Astrocyte of the spinal cord (primary cell): ENCODE measurements around the gene PKN1.
A peak's percentile ranks its signal among the peaks of the same experiment; 100 is the strongest.
"Not testable (repeated sequence)": the region's sequence is repeated elsewhere in the genome, so short reads cannot be mapped to it uniquely, and the experiment has no call there.

Experiments
- DNase-seq: peaks from one replicate; pipeline ENCODE4 v3.0.0; 2011; ENCODE audit warnings: low read depth, low spot score
- H3K4me3 ChIP-seq: 2 replicates; pipeline ENCODE4 v1.5.1; 2011; ENCODE audit warnings: low read depth, mild to moderate bottlenecking, low read length, moderate library complexity
- CTCF ChIP-seq: IDR thresholded peaks from 2 replicates; pipeline ENCODE4 v1.5.1; 2012; ENCODE audit warnings: low read depth, mild to moderate bottlenecking, low read length, inconsistent platforms
- in situ Hi-C: cut with HindIII; loops from 2 replicates; pipeline ENCODE4 v1.10.0; 2017; ENCODE audit warnings: low sequenced_read_pairs

PKN1 gene

GRCh38 chr19:14497228-14497921 is 64.3 kb downstream of the PKN1 start:
- no peak for TF ChIP-seq CTCF
- in situ Hi-C loops, result no loop called here
- H3K4me3 ChIP-seq, result no peak overlapping the region
- DNase-seq, result no peak

- in situ Hi-C loops, result no loop called here
- no peak for TF ChIP-seq CTCF
- no peak for DNase-seq
- H3K4me3 ChIP-seq, result no peak overlapping the region
These were observed 69.4 kb downstream of the PKN1 start for GRCh38 chr19:14502334-14503092.

- DNase-seq, result no peak
- H3K4me3 ChIP-seq, result no peak overlapping the region
- in situ Hi-C loops, result no loop called here
- no peak for TF ChIP-seq CTCF
These were observed 70.2 kb downstream of the PKN1 start for GRCh38 chr19:14503285-14503684.

GRCh38 chr19:14504575-14504974 is 71.5 kb downstream of the PKN1 start:
- in situ Hi-C loops, DNase-seq, H3K4me3 ChIP-seq: not testable (repeated sequence)

- in situ Hi-C loops, result no loop called here
- TF ChIP-seq CTCF, result peak; percentile 83
- no peak overlapping the region for H3K4me3 ChIP-seq
- peak; percentile 64 for DNase-seq
These were observed 72.6 kb downstream of the PKN1 start for GRCh38 chr19:14505488-14506239.

- no peak overlapping the region for H3K4me3 ChIP-seq
- in situ Hi-C loops, result no loop called here
- no peak for DNase-seq
- TF ChIP-seq CTCF, result no peak
These were observed 74.8 kb downstream of the PKN1 start for GRCh38 chr19:14507704-14508542.
